Urinary bladder (tissue), 4 donors: Measurements from ENCODE around the gene RNF128. TPM values are rescaled to one million over a fixed set of nuclear protein-coding genes. Genes with fewer than 3 reads are reported as not detected.
"Not testable (repeated sequence)": the region's sequence is repeated elsewhere in the genome, so short reads cannot be mapped to it uniquely, and the experiment has no call there.

Source experiments
- DNase-seq: peaks from one replicate; pipeline ENCODE4 v3.0.0-alpha.2; 2015; ENCODE audit errors: extremely low spot score
- H3K27ac ChIP-seq: one replicate; pipeline ENCODE4 v1.5.1; 2013; ENCODE audit warnings: low read depth, mild to moderate bottlenecking, moderate library complexity
- H3K36me3 ChIP-seq: one replicate; pipeline ENCODE4 v1.6.1; 2013; ENCODE audit warnings: mild to moderate bottlenecking, moderate library complexity; ENCODE audit not compliant: insufficient read depth
- H3K4me1 ChIP-seq: one replicate; pipeline ENCODE4 v1.6.1; 2013; ENCODE audit warnings: mild to moderate bottlenecking, moderate library complexity; ENCODE audit not compliant: insufficient read depth
- H3K4me3 ChIP-seq: one replicate; pipeline ENCODE4 v1.5.1; 2013; ENCODE audit warnings: low read depth, low read length
- WGBS: extraction: QIAGEN DNeasy Blood & Tissue Kit; methylation state at CpG from one replicate; pipeline ENCODE4 v1.1.7; 2013; 5-methylcytosine and 5-hydroxymethylcytosine counted together
- polyA plus RNA-seq: library from polyadenylated mRNA; stranded (reverse); fragments of 200-250 nt; gene quantifications from one replicate; pipeline ENCODE4 v1.2.3, GENCODE V29; 2013
- total RNA-seq: library from RNA; depleted of rRNA; stranded (reverse); fragments of >200 nt; gene quantifications from one replicate; pipeline ENCODE4 v1.2.3, GENCODE V29; 2014
- donor health status: healthy with polysubstance abuse.
- donor health status: healthy.

RNF128 gene
- total and polyA plus RNA-seq, 2 donors = 5.6 to 13.7 TPM

DNA sequence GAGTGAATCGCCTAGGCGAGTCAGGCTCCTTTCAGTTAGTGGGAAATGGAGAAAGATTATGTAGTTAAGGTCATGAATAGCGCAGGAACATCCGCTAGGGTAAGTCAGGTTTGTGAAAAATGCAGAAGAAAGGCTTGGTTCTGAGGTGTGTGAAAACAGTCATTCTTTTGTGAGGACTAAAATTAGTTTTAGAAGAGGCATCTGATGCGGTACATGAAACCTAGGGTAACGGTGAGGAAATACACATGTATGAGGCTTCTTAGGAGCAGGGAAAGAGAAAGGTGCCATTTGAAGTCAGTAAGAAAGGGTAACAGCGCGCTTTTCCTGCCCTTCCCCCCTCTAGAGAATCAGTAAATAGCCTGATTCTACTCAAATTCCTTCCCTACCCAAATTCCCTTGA lies 570 bp upstream of the RNF128 start:
- Histone ChIP-seq H3K27ac (no peak overlapping the region), H3K4me1 (no peaks in the 10 kb centered on the region), H3K36me3 (no peaks in the 10 kb centered on the region), H3K4me3 (no peak overlapping the region)
- WGBS = 8% methylated on average over 8 of the region's 8 CpGs
- DNase-seq = no peak

DNA sequence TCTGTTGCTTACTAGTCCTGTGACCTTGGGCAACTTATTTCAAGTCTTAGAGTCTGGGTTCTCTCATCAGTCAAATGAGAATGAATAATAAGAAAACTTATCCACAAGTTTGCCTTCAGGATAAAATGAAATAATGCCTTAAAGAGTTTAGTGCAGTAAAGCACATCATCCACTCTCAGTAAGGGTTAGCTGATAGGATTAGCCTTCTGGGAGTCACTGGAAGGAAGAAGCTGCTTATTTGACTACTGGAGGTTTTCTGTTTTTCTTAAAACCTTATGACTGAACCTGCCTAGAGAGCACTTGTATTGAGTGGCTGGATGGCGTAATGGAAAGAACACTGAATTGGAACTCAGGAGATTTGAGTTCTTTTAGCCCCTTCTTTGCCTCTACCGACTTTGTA lies 1.8 kb downstream of the RNF128 start:
- DNase-seq = no peak
- H3K4me1 ChIP-seq = no peaks in the 10 kb centered on the region
- H3K4me3 ChIP-seq = no peak overlapping the region
- no peak overlapping the region for H3K27ac ChIP-seq
- WGBS = 81% methylated on average over 2 of the region's 2 CpGs
- no peaks in the 10 kb centered on the region for H3K36me3 ChIP-seq

DNA sequence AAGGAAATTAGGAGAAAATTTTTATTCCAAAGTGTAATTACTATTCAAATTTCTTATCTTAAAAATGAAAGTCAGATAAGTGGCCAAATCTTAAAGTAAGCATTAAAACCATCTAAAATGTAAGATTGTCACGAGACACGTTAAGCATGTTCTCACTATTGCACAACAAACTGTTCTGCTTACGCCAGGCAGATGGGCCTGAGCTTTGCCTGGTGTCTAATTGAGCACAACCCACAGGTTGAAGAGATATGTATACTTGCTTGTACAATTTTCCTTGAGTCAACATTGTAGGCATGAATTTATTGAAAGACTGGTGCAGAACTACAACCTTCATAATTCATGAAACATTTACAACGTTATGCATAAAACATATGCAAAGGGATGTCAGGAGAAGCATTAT lies 3.9 kb downstream of the RNF128 start:
- H3K27ac ChIP-seq = no peak overlapping the region
- H3K36me3 ChIP-seq = no peaks in the 10 kb centered on the region
- no peaks in the 10 kb centered on the region for H3K4me1 ChIP-seq
- no peak for DNase-seq
- H3K4me3 ChIP-seq = no peak overlapping the region
- 67% methylated on average over 4 of the region's 4 CpGs for WGBS

DNA sequence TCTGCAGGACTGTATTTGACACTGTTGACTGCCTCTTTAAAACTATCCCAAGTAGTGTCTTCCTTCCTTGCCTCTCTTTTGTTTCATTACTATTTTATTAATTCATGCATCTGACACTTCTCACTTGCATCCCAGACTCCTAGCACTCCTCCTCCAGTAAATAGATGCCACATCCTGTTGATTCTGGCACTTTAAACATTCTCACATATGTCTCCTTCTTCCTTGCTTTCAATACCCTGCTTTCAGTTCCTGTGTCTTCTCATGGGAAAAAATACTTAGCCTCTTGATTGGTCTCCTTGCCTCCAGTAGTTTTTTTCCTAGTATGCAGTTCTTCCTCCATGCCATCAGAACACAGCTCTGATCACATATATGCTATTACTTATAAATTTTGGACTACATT lies 5.1 kb downstream of the RNF128 start:
- no peak overlapping the region for H3K4me3 ChIP-seq
- H3K36me3 ChIP-seq = no peaks in the 10 kb centered on the region
- no peaks in the 10 kb centered on the region for H3K4me1 ChIP-seq

DNA sequence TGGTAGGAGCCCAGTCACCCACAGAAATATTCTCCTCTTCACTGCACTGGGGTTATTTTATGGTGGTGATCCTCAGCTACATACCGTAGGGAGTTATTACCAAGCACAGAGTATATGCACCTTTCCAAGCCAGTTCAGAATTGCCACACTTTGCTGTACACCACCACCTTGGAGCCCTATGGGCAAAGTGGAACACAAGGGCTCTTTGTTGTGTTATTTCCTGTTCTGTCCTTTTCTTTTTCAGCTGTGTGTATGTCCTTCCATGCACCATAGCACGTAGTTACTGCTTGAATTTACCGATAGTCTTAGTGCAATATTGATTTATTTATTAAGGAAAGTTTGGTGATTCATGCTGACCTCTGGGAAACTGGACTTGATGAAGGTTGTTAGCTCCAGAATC lies 8.3 kb downstream of the RNF128 start:
- DNase-seq = no peak
- Histone ChIP-seq H3K27ac (no peak overlapping the region), H3K36me3 (no peaks in the 10 kb centered on the region), H3K4me3 (no peak overlapping the region), H3K4me1 (no peaks in the 10 kb centered on the region)
- 86% methylated on average over 3 of the region's 3 CpGs for WGBS

More for the DNA sequence above, 5.1 kb downstream of the RNF128 start:
- H3K27ac ChIP-seq = no peak overlapping the region
- no peak for DNase-seq

DNA sequence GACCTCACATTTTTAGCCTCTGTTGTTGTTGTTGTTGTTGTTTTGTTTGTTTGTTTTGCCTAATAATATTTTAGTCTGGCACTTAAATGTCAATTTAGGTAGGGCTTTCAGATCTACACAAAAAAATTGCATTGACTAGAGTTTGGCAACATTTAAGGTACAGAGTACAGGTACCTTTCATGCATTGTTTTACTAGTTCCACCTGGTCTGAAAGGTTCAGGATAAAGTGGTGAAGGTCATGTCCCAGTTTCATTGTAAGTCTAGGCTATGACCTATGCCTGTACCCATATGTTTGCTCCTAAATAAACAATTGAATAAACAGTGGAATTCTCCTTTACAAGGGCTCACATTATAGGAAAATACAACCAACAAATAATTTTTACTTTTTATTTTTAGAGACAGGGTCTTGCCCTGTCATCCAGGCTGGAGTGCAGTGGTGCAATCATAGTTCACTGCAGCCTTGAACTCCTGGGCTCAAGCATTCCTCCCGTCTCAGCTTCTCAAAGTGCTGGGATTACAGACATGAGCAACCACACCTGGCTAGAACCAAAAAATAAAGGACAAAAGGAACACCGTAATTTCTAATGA lies 13.8 kb downstream of the RNF128 start:
- DNase-seq = no peak
- H3K27ac ChIP-seq = no peak overlapping the region
- no peaks in the 10 kb centered on the region for H3K4me1 ChIP-seq
- no peak overlapping the region for H3K4me3 ChIP-seq
- H3K36me3 ChIP-seq = no peaks in the 10 kb centered on the region
- 73% methylated on average over 2 of the region's 2 CpGs for WGBS

DNA sequence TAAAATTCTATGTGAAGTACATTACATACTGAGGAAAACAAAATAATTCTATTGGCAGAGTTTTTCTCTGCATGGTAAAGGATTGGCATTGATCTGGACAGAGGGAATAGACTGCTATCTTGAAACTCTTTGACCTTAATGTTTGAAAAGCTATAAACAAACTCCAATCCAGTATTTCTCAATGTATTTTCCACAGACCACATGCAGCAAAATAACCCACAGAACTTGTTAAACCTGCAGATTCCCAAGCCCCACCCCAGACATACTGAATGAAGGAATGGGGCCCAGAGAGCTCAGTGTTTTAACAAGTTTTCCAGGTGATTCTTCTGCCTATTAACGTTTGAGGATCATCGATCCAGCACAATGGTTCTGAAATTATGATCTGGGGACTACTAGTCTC lies 15.7 kb downstream of the RNF128 start:
- H3K27ac ChIP-seq = no peak overlapping the region
- WGBS = 83% methylated on average over 2 of the region's 2 CpGs
- H3K36me3 ChIP-seq = no peaks in the 10 kb centered on the region
- H3K4me3 ChIP-seq = no peak overlapping the region
- no peak for DNase-seq
- no peaks in the 10 kb centered on the region for H3K4me1 ChIP-seq

DNA sequence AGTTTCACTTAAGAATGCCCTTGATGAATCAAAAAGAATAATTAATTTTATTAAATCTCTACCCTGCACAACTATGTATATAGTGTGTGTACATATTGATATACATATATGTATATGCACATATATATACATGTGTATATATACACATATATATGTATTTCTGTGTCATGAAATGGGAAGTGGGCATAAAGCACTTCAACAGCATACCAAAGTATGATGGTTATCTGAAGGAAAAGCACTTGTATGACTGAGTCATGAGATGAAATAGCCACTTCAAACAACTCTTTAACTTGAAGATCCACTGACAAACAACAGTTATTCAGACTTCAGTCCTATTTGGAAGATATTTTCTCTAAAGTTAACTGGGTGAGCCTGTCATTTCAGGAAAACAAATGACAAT lies 16.3 kb downstream of the RNF128 start:
- no peak overlapping the region for H3K27ac ChIP-seq
- no peak for DNase-seq
- no peaks in the 10 kb centered on the region for H3K4me1 ChIP-seq
- no peak overlapping the region for H3K4me3 ChIP-seq
- no peaks in the 10 kb centered on the region for H3K36me3 ChIP-seq

DNA sequence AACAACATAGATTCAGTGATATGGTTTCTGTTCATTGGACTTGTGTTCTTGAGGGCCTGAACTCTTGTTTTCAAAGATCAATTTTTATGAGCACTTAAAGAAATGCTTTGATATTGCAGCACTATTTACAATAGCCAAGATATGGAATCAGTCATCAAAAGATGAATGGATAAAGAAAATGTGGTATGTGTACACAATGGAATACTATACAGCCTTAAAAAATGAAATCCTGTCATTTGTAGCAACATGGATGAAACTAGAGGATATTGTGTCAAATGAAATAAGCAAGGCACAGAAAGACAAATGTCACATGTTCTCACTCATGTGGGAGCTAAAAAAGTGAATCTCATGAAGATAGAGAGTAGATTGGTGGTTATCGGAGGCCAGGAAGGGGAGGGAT lies 21.9 kb downstream of the RNF128 start:
- H3K36me3 ChIP-seq = no peaks in the 10 kb centered on the region
- no peak overlapping the region for H3K4me3 ChIP-seq
- DNase-seq = no peak
- no peaks in the 10 kb centered on the region for H3K4me1 ChIP-seq
- 97% methylated on average over 1 of the region's 1 CpG for WGBS
- H3K27ac ChIP-seq = no peak overlapping the region

DNA sequence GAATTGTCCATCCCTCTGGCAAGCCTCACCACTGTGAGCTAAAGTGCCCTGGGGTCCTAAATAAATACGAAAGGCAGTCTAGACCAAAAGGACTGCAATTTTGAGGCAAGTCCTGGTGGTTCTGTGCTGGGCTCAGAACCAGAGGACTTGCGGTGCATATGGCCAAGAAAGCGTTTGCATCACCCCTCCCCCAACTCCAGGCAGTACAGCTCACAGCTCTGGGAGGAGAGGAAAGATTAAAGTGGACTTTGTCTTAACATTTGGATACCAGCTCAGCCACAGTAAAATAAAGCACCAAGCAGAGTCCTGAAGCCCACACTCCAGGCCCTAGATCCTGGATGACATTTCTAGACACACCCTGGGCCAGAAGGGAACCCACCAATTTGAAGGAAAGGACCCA lies 24.9 kb downstream of the RNF128 start:
- WGBS = 73% methylated on average over 3 of the region's 3 CpGs
- Histone ChIP-seq H3K27ac (no peak overlapping the region), H3K36me3 (no peaks in the 10 kb centered on the region), H3K4me3 (no peak overlapping the region), H3K4me1 (no peaks in the 10 kb centered on the region)
- DNase-seq = no peak

DNA sequence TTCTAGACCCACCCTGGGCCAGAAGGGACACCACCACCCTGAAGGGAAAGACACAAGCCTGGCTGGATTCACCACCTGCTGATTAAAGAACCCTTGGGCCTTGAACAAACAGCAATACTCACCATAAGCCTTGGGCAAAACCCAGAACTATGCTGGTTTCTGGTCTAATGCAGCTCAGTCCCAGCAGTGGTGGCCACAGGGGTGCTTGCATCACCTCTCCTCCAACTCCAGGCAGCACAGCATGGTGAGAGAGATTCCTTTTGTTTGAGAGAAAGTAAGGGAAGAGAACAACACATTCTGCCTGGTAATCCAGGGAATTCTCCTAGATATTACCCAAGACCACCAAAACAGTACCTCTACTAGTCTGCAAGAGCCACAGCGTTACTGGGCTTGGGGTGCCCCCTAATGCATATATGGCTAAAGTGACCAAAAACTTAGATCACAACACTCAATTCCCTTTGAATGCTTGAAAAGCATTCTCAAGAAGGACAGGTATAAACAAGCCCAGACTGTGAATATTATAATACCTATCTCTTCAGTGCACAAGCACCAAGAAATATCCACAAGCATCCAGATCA lies 25.7 kb downstream of the RNF128 start:
- 69% methylated on average over 1 of the region's 1 CpG for WGBS
- H3K27ac ChIP-seq = no peak overlapping the region
- no peak for DNase-seq
- no peaks in the 10 kb centered on the region for H3K4me1 ChIP-seq
- H3K4me3 ChIP-seq = no peak overlapping the region
- no peaks in the 10 kb centered on the region for H3K36me3 ChIP-seq

DNA sequence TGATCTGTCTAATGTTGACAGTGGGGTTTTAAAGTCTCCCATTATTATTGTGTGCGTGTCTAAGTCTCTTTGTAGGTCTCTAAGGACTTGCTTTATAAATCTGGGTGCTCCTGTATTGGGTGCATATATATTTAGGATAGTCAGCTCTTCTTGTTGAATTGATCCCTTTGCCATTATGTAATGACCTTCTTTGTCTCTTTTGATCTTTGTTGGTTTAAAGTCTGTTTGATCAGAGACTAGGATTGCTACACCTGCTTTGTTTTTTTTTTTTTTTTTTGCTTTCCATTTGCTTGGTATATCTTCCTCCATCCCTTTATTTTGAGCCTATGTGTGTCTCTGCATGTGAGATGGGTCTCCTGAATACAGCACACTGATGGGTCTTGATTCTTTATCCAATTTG lies 42.8 kb downstream of the RNF128 start:
- DNase-seq, H3K36me3 ChIP-seq, H3K27ac ChIP-seq, H3K4me3 ChIP-seq, H3K4me1 ChIP-seq: not testable (repeated sequence)
- 74% methylated on average over 1 of the region's 1 CpG for WGBS

DNA sequence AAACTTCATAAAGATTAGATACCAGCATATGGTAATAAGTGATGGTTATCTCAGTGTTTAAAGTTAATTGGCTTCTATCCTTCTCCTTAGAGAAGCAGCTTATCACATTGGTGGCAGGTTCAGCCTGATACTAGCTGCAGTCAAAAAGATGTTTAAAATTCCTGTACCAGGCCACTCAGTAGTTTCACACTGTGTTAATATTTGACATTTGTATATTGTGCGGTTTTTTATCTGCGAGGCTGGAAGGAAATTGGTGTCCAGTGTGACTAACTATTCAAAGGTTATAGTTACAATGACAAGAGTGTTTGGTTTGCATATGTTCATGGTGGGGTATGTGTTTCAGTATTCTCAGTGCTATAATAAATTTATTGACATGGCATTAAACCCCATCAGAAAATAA lies 48.5 kb downstream of the RNF128 start:
- 28% methylated on average over 2 of the region's 2 CpGs for WGBS
- no peak for DNase-seq
- Histone ChIP-seq H3K36me3 (no peaks in the 10 kb centered on the region), H3K27ac (no peak overlapping the region), H3K4me3 (no peak overlapping the region), H3K4me1 (no peaks in the 10 kb centered on the region)

DNA sequence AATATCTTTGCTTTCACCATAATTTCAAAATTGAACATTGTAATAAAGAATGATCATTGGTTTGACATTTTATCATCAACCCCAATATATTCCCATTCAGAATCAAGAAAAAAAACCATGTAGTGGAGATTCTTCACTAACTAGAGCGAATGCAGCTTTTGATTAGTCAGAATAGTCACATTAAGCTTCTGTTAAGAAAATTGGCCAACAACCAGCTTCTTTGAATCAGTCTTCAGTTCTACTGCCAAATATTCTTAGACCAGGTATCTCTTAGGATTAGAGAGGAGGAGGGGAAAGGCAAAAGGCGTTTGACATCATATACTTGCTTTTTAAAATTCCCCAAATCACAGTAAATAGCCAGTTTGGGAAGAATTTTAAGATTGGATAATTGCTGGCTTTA lies 53.8 kb downstream of the RNF128 start:
- Histone ChIP-seq H3K4me3 (no peak overlapping the region), H3K36me3 (no peaks in the 10 kb centered on the region), H3K27ac (no peak overlapping the region), H3K4me1 (no peaks in the 10 kb centered on the region)
- 67% methylated on average over 2 of the region's 2 CpGs for WGBS
- no peak for DNase-seq
